Caco-2 (cell line): ENCODE results near the gene UBXN10. TPM values are rescaled to one million over a fixed set of nuclear protein-coding genes. Genes with fewer than 3 reads are reported as not detected.

Experiments used
- BruUV-seq: library from RNA; stranded (reverse); fragments of 400-500 nt; replicated peaks from 2 replicates; lab custom pipeline; 2021; lab: Mats Ljungman, UMichigan
- CTCF ChIA-PET: fragments of 300-600 bp; sonication (Branson Sonifier 250); formaldehyde crosslinking; loops from one replicate; lab custom pipeline; 2022; ENCODE audit warnings: antibody characterized with exemption; lab: Charles Lee
- POLR2A ChIA-PET: fragments of 300-600 bp; sonication (Branson Sonifier 250); formaldehyde crosslinking; loops from one replicate; lab custom pipeline; 2022; ENCODE audit warnings: antibody characterized with exemption; lab: Charles Lee
- DNase-seq, 2 experiments: peaks; one replicate each; pipeline versions ENCODE4 v3.0.0 to v3.0.0-alpha.2; 2020 to 2022
- H3K27me3 ChIP-seq: replicated peaks from 2 replicates; pipeline ENCODE4 v1.6.0; 2011; ENCODE audit warnings: low read length; ENCODE audit not compliant: control insufficient read depth, insufficient read depth
- H3K36me3 ChIP-seq: 2 replicates; pipeline ENCODE4 v1.5.1; 2011; ENCODE audit warnings: low read length; ENCODE audit not compliant: control insufficient read depth, insufficient read depth
- H3K4me1 ChIP-seq: fragments of 250-450 bp; sonication (Bioruptor Pico); 2 replicates; pipeline ENCODE4 v1.5.1; 2020; ENCODE audit warnings: mild to moderate bottlenecking
- H3K4me3 ChIP-seq: 2 replicates; pipeline ENCODE4 v1.5.1; 2011; ENCODE audit warnings: low read depth, mild to moderate bottlenecking, control low read depth, low read length
- H3K9me3 ChIP-seq: fragments of 250-450 bp; sonication (Bioruptor Pico); 2 replicates; pipeline ENCODE4 v1.5.1; 2020; ENCODE audit warnings: mild to moderate bottlenecking, moderate library complexity
- H3K27ac Mint-ChIP-seq: one replicate; pipeline ENCODE4 v1.8.0; 2022; ENCODE audit warnings: mixed read lengths; ENCODE audit not compliant: unreplicated experiment
- H3K27me3 Mint-ChIP-seq: one replicate; pipeline ENCODE4 v1.8.0; 2022; ENCODE audit warnings: mixed read lengths; ENCODE audit not compliant: insufficient read depth, unreplicated experiment
- H3K36me3 Mint-ChIP-seq: one replicate; pipeline ENCODE4 v1.8.0; 2022; ENCODE audit warnings: mild to moderate bottlenecking, mixed read lengths; ENCODE audit not compliant: insufficient read depth, unreplicated experiment
- H3K4me1 Mint-ChIP-seq: one replicate; pipeline ENCODE4 v1.8.0; 2022; ENCODE audit warnings: low read depth, mixed read lengths; ENCODE audit not compliant: unreplicated experiment
- H3K4me3 Mint-ChIP-seq: one replicate; pipeline ENCODE4 v1.8.0; 2022; ENCODE audit warnings: mild to moderate bottlenecking, moderate library complexity, mixed read lengths; ENCODE audit not compliant: unreplicated experiment
- H3K9me3 Mint-ChIP-seq: one replicate; pipeline ENCODE4 v1.8.0; 2022; ENCODE audit warnings: mixed read lengths; ENCODE audit not compliant: unreplicated experiment
- CTCF ChIP-seq, 2 experiments: fragments of 200-600 bp in 1 of 2; IDR thresholded peaks; 1 replicate in 1 of 2; 2 replicates in 1 of 2; pipeline versions ENCODE4 v1.5.1 to v1.8.0; 2011 to 2022; ENCODE audit warnings: antibody characterized with exemption in 1 of 2, control low read depth in 1 of 2, inconsistent platforms in 1 of 2, low read depth in 1 of 2, low read length in 1 of 2, mild to moderate bottlenecking in 1 of 2, moderate library complexity in 1 of 2; ENCODE audit not compliant: insufficient read depth in 1 of 2, severe bottlenecking in 1 of 2, unreplicated experiment in 1 of 2
- intact Hi-C: fragments of 100-400 bp; cut with micrococcal nuclease; formaldehyde crosslinking; loops from one replicate; pipeline ENCODE4 v1.10.0; 2022; ENCODE audit not compliant: unreplicated experiment
- total RNA-seq: library from RNA; stranded (reverse); gene quantifications from 2 replicates; pipeline ENCODE4 v1.2.3, GENCODE V29; 2022

Gene UBXN10
- total RNA-seq, 1 experiment from 2014 or later: 0.07 TPM

GRCh38 chr1:20168564-20169491 lies 17.1 kb upstream of the UBXN10 start:
- no peak overlapping the region for H3K4me3 ChIP-seq
- Mint-ChIP-seq H3K4me1 (no peaks in the 10 kb centered on the region), H3K36me3 (no peaks in the 10 kb centered on the region), H3K9me3 (peaks cover 20% of the 10 kb centered on the region), H3K27me3 (peaks cover 2% of the 10 kb centered on the region), H3K4me3 (no peak overlapping the region), H3K27ac (no peak overlapping the region)
- no peaks in the 10 kb centered on the region for H3K27me3 ChIP-seq
- no peaks in the 10 kb centered on the region for H3K9me3 ChIP-seq
- POLR2A ChIA-PET: no interaction called here
- intact Hi-C loops: no loop called here
- no peaks in the 10 kb centered on the region for H3K4me1 ChIP-seq
- BruUV-seq: no TSS peak
- TF ChIP-seq CTCF (IDR thresholded peaks at IDR 0.05; ENCODE audit: insufficient read depth in 1 of 2, low read depth in 1 of 2, low read length in 1 of 2, severe bottlenecking in 1 of 2, unreplicated experiment in 1 of 2): no peak
- DNase-seq: no peak
- no peaks in the 10 kb centered on the region for H3K36me3 ChIP-seq
- CTCF ChIA-PET: no interaction called here

GRCh38 chr1:20169932-20170331 lies 16.0 kb upstream of the UBXN10 start:
- no peaks in the 10 kb centered on the region for H3K36me3 Mint-ChIP-seq
- TF ChIP-seq CTCF (IDR thresholded peaks at IDR 0.05; ENCODE audit: insufficient read depth in 1 of 2, low read depth in 1 of 2, low read length in 1 of 2, severe bottlenecking in 1 of 2, unreplicated experiment in 1 of 2): no peak
- POLR2A ChIA-PET: no interaction called here
- no TSS peak for BruUV-seq
- no peak overlapping the region for H3K4me3 Mint-ChIP-seq
- intact Hi-C loops: no loop called here
- no peaks in the 10 kb centered on the region for H3K36me3 ChIP-seq
- no peaks in the 10 kb centered on the region for H3K4me1 Mint-ChIP-seq
- H3K27me3 Mint-ChIP-seq: peaks cover 1% of the 10 kb centered on the region
- no peak overlapping the region for H3K27ac Mint-ChIP-seq
- peaks cover 13% of the 10 kb centered on the region for H3K9me3 Mint-ChIP-seq
- no peak overlapping the region for H3K4me3 ChIP-seq
- no peaks in the 10 kb centered on the region for H3K4me1 ChIP-seq
- DNase-seq: no peak
- CTCF ChIA-PET: no interaction called here
- no peaks in the 10 kb centered on the region for H3K27me3 ChIP-seq
- H3K9me3 ChIP-seq: no peaks in the 10 kb centered on the region

GRCh38 chr1:20172033-20172590 lies 13.8 kb upstream of the UBXN10 start:
- no peaks in the 10 kb centered on the region for H3K4me1 Mint-ChIP-seq
- Histone ChIP-seq H3K27me3 (no peaks in the 10 kb centered on the region), H3K4me1 (no peaks in the 10 kb centered on the region), H3K9me3 (no peaks in the 10 kb centered on the region), H3K36me3 (no peaks in the 10 kb centered on the region), H3K4me3 (no peak overlapping the region)
- no peaks in the 10 kb centered on the region for H3K36me3 Mint-ChIP-seq
- H3K27ac Mint-ChIP-seq: no peak overlapping the region
- DNase-seq: no peak
- no peak overlapping the region for H3K4me3 Mint-ChIP-seq
- H3K27me3 Mint-ChIP-seq: peaks cover 10% of the 10 kb centered on the region
- CTCF ChIA-PET: no interaction called here
- H3K9me3 Mint-ChIP-seq: no peaks in the 10 kb centered on the region
- TF ChIP-seq CTCF (IDR thresholded peaks at IDR 0.05; ENCODE audit: insufficient read depth in 1 of 2, low read depth in 1 of 2, low read length in 1 of 2, severe bottlenecking in 1 of 2, unreplicated experiment in 1 of 2): no peak
- intact Hi-C loops: no loop called here
- BruUV-seq: no TSS peak
- POLR2A ChIA-PET: no interaction called here
